ENCODE data around the gene SOX8. TPM values are rescaled to one million over a fixed set of nuclear protein-coding genes. Genes with fewer than 3 reads are reported as not detected.

The SOX8 gene
- total RNA-seq, 1 donor from 2014 or later: 4.3 TPM

- no peak overlapping the region for H3K4me3 Mint-ChIP-seq (ENCODE audit: unreplicated experiment)
- H3K27me3 Mint-ChIP-seq (ENCODE audit: unreplicated experiment): peaks cover 6% of the 10 kb centered on the region
- H3K4me1 Mint-ChIP-seq (ENCODE audit: unreplicated experiment): no peaks in the 10 kb centered on the region
Measured at GRCh38 chr16:1032607-1033006, 51.0 kb downstream of the SOX8 start.

GRCh38 chr16:1033128-1033679 lies 51.6 kb downstream of the SOX8 start:
- no peaks in the 10 kb centered on the region for H3K9me3 Mint-ChIP-seq (ENCODE audit: unreplicated experiment)
- no peak for DNase-seq (ENCODE audit: low spot score)
- TF ChIP-seq CTCF (IDR thresholded peaks at IDR 0.05; ENCODE audit: unreplicated experiment): no peak
- H3K36me3 Mint-ChIP-seq (ENCODE audit: low read depth, unreplicated experiment): no peaks in the 10 kb centered on the region
- H3K4me1 Mint-ChIP-seq (ENCODE audit: unreplicated experiment): no peaks in the 10 kb centered on the region
- no peak overlapping the region for H3K4me3 Mint-ChIP-seq (ENCODE audit: unreplicated experiment)
- H3K27me3 Mint-ChIP-seq (ENCODE audit: unreplicated experiment): peaks cover 8% of the 10 kb centered on the region
- no peak overlapping the region for H3K27ac Mint-ChIP-seq (ENCODE audit: unreplicated experiment)

More at GRCh38 chr16:1032607-1033006, 51.0 kb downstream of the SOX8 start:
- no peak overlapping the region for H3K27ac Mint-ChIP-seq (ENCODE audit: unreplicated experiment)
- H3K9me3 Mint-ChIP-seq (ENCODE audit: unreplicated experiment): no peaks in the 10 kb centered on the region
- no peaks in the 10 kb centered on the region for H3K36me3 Mint-ChIP-seq (ENCODE audit: low read depth, unreplicated experiment)
- no peak for TF ChIP-seq CTCF (IDR thresholded peaks at IDR 0.05; ENCODE audit: unreplicated experiment)
- DNase-seq (ENCODE audit: low spot score): no peak

- no peak for DNase-seq (ENCODE audit: low spot score)
Measured at GRCh38 chr16:1034230-1035065, 52.9 kb downstream of the SOX8 start.

GRCh38 chr16:1035066-1035415 lies 53.5 kb downstream of the SOX8 start:
- Mint-ChIP-seq H3K9me3 (ENCODE audit: unreplicated experiment) (no peaks in the 10 kb centered on the region), H3K4me1 (ENCODE audit: unreplicated experiment) (no peaks in the 10 kb centered on the region), H3K27me3 (ENCODE audit: unreplicated experiment) (peaks cover 5% of the 10 kb centered on the region), H3K27ac (ENCODE audit: unreplicated experiment) (no peak overlapping the region), H3K36me3 (ENCODE audit: low read depth, unreplicated experiment) (no peaks in the 10 kb centered on the region), H3K4me3 (ENCODE audit: unreplicated experiment) (no peak overlapping the region)
- no peak for TF ChIP-seq CTCF (IDR thresholded peaks at IDR 0.05; ENCODE audit: unreplicated experiment)
- no peak for DNase-seq (ENCODE audit: low spot score)

More at GRCh38 chr16:1034230-1035065, 52.9 kb downstream of the SOX8 start:
- Mint-ChIP-seq H3K27ac (ENCODE audit: unreplicated experiment) (no peak overlapping the region), H3K4me1 (ENCODE audit: unreplicated experiment) (no peaks in the 10 kb centered on the region), H3K27me3 (ENCODE audit: unreplicated experiment) (peaks cover 8% of the 10 kb centered on the region), H3K36me3 (ENCODE audit: low read depth, unreplicated experiment) (no peaks in the 10 kb centered on the region), H3K4me3 (ENCODE audit: unreplicated experiment) (no peak overlapping the region), H3K9me3 (ENCODE audit: unreplicated experiment) (no peaks in the 10 kb centered on the region)
- no peak for TF ChIP-seq CTCF (IDR thresholded peaks at IDR 0.05; ENCODE audit: unreplicated experiment)

- no peak overlapping the region for H3K27ac Mint-ChIP-seq (ENCODE audit: unreplicated experiment)
- H3K4me3 Mint-ChIP-seq (ENCODE audit: unreplicated experiment): no peak overlapping the region
- H3K9me3 Mint-ChIP-seq (ENCODE audit: unreplicated experiment): no peaks in the 10 kb centered on the region
- no peaks in the 10 kb centered on the region for H3K4me1 Mint-ChIP-seq (ENCODE audit: unreplicated experiment)
- peaks cover 5% of the 10 kb centered on the region for H3K27me3 Mint-ChIP-seq (ENCODE audit: unreplicated experiment)
- no peak for DNase-seq (ENCODE audit: low spot score)
- TF ChIP-seq CTCF (IDR thresholded peaks at IDR 0.05; ENCODE audit: unreplicated experiment): no peak
- H3K36me3 Mint-ChIP-seq (ENCODE audit: low read depth, unreplicated experiment): no peaks in the 10 kb centered on the region
Measured at GRCh38 chr16:1036166-1036565, 54.6 kb downstream of the SOX8 start.
